ENCODE data around the gene NKTR. TPM values are rescaled to one million over a fixed set of nuclear protein-coding genes. Genes with fewer than 3 reads are reported as not detected.

Gene NKTR
- total and polyA plus RNA-seq, 9 of the 15 experiments (the other 6 are each of a cell fraction or from before 2014, with no cell fraction given) = 19.7 to 123 (median 92.6) TPM

DNA sequence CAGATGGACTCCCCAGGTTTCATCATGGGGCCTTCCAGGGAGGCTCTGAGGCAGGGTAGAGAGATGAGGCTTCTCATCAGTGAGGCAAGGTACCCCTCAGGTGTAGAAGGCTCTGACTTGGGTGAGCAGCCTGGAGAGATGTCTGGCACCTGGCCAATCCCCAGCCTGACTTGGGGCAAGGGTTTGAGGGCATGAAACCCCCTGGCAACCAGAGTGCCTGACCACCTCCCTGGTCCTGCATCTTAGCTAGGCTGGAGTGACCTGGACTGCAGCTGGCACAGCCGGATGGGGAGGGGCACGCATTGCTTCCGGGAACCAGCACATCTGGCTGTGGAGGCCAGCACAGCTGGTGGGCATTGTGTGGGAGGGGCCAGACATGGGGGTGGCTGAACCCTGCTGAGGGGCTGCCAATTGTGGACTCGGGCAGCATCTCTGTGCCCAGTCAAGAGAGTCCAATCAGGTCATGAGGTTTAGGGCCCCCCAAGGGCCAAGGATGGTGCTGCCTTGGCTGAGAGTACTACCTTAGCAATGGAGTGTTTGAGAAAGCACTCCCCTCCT lies 54.9 kb downstream of the NKTR start:
- no peak for DNase-seq (ENCODE audit: extremely low read depth in 1 of 4, low spot score in 3 of 4)
- CTCF ChIA-PET (ENCODE audit: low intra/inter-chr PET ratio) = no interaction called here
- no peaks in the 10 kb centered on the region for H3K79me2 ChIP-seq (ENCODE audit: control insufficient read depth, insufficient read depth, low read length)
- H3K9me3 ChIP-seq (replicated peaks; ENCODE audit: control insufficient read depth, insufficient read depth, low read depth, low read length) = no peaks in the 10 kb centered on the region
- no peak overlapping the region for H3K27ac ChIP-seq (ENCODE audit: extremely low read depth, low read depth, low read length)
- H3K9ac ChIP-seq (ENCODE audit: insufficient read depth in 1 of 2, low read depth in 2 of 2, low read length in 2 of 2) = peak overlapping the region; percentile 65 to 94; a peak in 3 of 4 replicates
- WGBS (ENCODE audit: insufficient coverage, low coverage, missing lambda C conversion rate) = 78% methylated on average over 4 of the region's 4 CpGs
- intact Hi-C loops (cut with micrococcal nuclease) (no loop called here), in situ Hi-C loops (cut with MboI) (no loop called here)
- POLR2A ChIA-PET = interaction anchor here (0.7 to 1.6 kb wide), 4 partner anchors 18 to 125 kb away, joined by 3 read pairs; no protein-coding TSS in a partner anchor
- H3K4me2 ChIP-seq (ENCODE audit: insufficient read depth, low read length) = peak overlapping the region; percentile 78; the same call in 1 of the 2 replicates
- peaks cover 4% of the 10 kb centered on the region for H3K9me1 ChIP-seq (ENCODE audit: control insufficient read depth, insufficient read depth, low read length)
- BruUV-seq (replicated peaks) = no TSS peak
- H3K36me3 ChIP-seq (ENCODE audit: control insufficient read depth, insufficient read depth, low read length) = peaks cover 5% of the 10 kb centered on the region; the same call in 1 of the 3 replicates
- H2AFZ ChIP-seq (ENCODE audit: low read depth, low read length) = peak overlapping the region; percentile 75
- H3K4me1 ChIP-seq (replicated peaks in 1 of 2; ENCODE audit: control insufficient read depth in 2 of 2, insufficient read depth in 2 of 2, low read length in 2 of 2) = peaks cover 16 to 58% of the 10 kb centered on the region in 2 experiments
- H3K27me3 ChIP-seq (ENCODE audit: control insufficient read depth in 2 of 2, insufficient read depth in 2 of 2, low read length in 2 of 2) = no peaks in the 10 kb centered on the region
- no peaks in the 10 kb centered on the region; the same call in 1 of the 2 replicates for H4K20me1 ChIP-seq (replicated peaks; ENCODE audit: control insufficient read depth, insufficient read depth, low read length)
- H3K4me3 ChIP-seq = peak overlapping the region; percentile 53
- no peak for ATAC-seq
- FAIRE-seq = no peak
- TF ChIP-seq FOXP1 (CRISPR knock-in tag; IDR thresholded peaks at IDR 0.05) (0 out of 2 replicates have a peak, but pooled peaks have one; percentile 53), CBFB (CRISPR knock-in tag; IDR thresholded peaks at IDR 0.05) (no peak), SMAD3 (CRISPR knock-in tag; conservative IDR thresholded peaks at IDR 0.05) (no peak), NFIC (IDR thresholded peaks at IDR 0.05) (peak; percentile 94), HNRNPLL (IDR thresholded peaks at IDR 0.05; ENCODE audit: low read depth, low read length, poor library complexity, severe bottlenecking) (no peak)
- TF ChIP-seq, protein P1, sequence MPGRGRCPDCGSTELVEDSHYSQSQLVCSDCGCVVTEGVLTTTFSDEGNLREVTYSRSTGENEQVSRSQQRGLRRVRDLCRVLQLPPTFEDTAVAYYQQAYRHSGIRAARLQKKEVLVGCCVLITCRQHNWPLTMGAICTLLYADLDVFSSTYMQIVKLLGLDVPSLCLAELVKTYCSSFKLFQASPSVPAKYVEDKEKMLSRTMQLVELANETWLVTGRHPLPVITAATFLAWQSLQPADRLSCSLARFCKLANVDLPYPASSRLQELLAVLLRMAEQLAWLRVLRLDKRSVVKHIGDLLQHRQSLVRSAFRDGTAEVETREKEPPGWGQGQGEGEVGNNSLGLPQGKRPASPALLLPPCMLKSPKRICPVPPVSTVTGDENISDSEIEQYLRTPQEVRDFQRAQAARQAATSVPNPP (IDR thresholded peaks at IDR 0.05; ENCODE audit: borderline replicate concordance, insufficient read depth, insufficient read length) = no peak
- TF ChIP-seq, protein P2, sequence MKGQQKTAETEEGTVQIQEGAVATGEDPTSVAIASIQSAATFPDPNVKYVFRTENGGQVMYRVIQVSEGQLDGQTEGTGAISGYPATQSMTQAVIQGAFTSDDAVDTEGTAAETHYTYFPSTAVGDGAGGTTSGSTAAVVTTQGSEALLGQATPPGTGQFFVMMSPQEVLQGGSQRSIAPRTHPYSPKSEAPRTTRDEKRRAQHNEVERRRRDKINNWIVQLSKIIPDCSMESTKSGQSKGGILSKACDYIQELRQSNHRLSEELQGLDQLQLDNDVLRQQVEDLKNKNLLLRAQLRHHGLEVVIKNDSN (CRISPR knock-in tag; IDR thresholded peaks at IDR 0.05) = peak; percentile 13; the same call in 1 of the 2 replicates
- TF ChIP-seq, protein P3, sequence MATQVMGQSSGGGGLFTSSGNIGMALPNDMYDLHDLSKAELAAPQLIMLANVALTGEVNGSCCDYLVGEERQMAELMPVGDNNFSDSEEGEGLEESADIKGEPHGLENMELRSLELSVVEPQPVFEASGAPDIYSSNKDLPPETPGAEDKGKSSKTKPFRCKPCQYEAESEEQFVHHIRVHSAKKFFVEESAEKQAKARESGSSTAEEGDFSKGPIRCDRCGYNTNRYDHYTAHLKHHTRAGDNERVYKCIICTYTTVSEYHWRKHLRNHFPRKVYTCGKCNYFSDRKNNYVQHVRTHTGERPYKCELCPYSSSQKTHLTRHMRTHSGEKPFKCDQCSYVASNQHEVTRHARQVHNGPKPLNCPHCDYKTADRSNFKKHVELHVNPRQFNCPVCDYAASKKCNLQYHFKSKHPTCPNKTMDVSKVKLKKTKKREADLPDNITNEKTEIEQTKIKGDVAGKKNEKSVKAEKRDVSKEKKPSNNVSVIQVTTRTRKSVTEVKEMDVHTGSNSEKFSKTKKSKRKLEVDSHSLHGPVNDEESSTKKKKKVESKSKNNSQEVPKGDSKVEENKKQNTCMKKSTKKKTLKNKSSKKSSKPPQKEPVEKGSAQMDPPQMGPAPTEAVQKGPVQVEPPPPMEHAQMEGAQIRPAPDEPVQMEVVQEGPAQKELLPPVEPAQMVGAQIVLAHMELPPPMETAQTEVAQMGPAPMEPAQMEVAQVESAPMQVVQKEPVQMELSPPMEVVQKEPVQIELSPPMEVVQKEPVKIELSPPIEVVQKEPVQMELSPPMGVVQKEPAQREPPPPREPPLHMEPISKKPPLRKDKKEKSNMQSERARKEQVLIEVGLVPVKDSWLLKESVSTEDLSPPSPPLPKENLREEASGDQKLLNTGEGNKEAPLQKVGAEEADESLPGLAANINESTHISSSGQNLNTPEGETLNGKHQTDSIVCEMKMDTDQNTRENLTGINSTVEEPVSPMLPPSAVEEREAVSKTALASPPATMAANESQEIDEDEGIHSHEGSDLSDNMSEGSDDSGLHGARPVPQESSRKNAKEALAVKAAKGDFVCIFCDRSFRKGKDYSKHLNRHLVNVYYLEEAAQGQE (IDR thresholded peaks at IDR 0.05; ENCODE audit: borderline replicate concordance) = no peak
- TF ChIP-seq, protein P3 (CRISPR knock-in tag; IDR thresholded peaks at IDR 0.05; ENCODE audit: low read depth) = no peak
- TF ChIP-seq, protein P4, sequence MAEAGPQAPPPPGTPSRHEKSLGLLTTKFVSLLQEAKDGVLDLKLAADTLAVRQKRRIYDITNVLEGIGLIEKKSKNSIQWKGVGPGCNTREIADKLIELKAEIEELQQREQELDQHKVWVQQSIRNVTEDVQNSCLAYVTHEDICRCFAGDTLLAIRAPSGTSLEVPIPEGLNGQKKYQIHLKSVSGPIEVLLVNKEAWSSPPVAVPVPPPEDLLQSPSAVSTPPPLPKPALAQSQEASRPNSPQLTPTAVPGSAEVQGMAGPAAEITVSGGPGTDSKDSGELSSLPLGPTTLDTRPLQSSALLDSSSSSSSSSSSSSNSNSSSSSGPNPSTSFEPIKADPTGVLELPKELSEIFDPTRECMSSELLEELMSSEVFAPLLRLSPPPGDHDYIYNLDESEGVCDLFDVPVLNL (CRISPR knock-in tag; IDR thresholded peaks at IDR 0.05; ENCODE audit: low read depth) = 0 out of 2 replicates have a peak, but pooled peaks have one; percentile 21

Measured in K562 (cell line).